LoVo (cell line): ENCODE results near the gene GLRA3.
"Not testable (repeated sequence)": the region's sequence is repeated elsewhere in the genome, so short reads cannot be mapped to it uniquely, and the experiment has no call there.

Source experiments
- DNase-seq: peaks from one replicate; pipeline ENCODE4 v3.0.0-alpha.2; 2016; ENCODE audit warnings: low spot score

GLRA3 gene

GRCh38 chr4:174828845-174829701 lies at the start of gene GLRA3:
GLRA3 (minus strand) TSS chr4:174829247; CDS start chr4:174828811, 436 bp downstream.
- DNase-seq, result no peak

DNA sequence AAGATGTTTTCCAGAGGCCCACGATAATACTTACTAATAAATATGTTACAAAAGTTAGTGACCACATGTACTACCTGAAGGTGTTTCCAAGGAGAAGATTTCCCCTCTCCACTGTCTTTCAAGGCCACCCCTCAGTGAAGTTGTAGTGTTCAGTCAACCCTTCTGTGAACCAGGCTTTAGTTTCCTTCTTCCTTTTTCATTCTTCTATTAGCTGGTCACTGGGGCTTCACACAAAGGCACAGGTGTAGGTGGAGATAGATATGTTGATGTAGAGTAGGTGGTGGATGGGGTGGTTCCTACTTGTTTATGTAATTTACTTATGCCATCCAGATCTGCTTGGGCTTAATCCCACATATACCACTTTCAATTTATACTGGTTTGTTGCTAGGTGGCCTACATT lies 45.9 kb upstream of the GLRA3 start:
- no peak for DNase-seq

DNA sequence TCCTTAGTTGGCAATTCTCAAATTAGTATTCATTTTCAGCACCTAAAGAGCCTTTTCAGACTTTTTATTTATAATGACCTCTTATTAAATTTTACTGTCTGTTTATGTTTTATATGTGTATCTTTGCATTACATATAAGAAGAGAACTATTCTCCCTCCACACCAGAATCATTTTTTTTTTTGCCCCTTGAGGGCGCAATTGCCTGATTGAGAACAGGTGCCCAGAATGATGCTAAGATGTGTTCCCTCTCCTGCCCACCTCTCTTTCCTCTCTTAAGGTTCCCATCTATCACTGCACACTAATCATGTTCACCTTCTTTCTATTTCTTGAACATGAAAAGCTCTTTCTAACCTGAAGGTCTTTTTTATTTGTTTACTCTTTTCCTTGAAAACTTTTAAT lies 44.9 kb upstream of the GLRA3 start:
- no peak for DNase-seq

DNA sequence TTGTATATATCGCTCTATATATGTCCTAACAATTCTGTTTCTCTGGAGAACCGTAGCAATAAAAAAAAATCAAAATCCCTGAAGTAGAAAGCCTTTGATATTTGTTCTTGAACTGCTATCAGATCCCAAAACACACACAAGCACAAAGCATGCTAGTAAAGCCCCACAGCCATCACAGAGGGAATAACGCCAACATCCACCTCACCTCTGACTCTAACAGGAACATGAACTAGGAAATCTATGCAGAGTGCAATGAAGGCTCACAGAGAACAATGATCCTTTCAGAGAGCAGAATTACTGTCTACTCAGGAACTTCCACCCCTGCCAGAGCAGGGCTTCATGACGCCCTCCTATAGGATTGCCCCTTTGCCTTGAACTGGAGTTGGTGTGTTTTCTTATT lies 44.1 kb upstream of the GLRA3 start:
- not testable (repeated sequence) for DNase-seq

GRCh38 chr4:174871407-174871806 lies 42.4 kb upstream of the GLRA3 start:
- DNase-seq, result no peak

- DNase-seq, result no peak
These were observed 41.3 kb upstream of the GLRA3 start for GRCh38 chr4:174870311-174870710.

DNA sequence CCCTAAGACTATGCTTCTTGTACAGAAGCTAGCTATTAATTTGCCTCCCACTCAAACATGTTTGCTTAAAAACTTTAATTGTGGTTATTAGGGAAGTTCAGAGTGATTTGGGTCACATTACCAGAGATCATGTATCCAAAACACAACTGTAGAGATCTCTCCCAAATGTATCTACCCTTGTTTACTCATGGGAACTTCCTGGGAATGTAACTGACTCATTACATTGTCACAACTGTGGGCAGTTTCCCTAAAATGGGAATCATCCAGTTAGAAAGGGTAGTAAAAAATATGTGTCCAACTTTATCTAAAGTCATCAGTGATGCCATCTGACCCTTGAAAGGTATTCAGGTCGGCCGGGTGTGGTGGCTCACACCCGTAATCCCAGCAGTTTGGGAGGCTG lies 40.3 kb upstream of the GLRA3 start:
- no peak for DNase-seq

- DNase-seq, result peak; percentile 43
These were observed 38.9 kb upstream of the GLRA3 start for GRCh38 chr4:174867903-174868302.

DNA sequence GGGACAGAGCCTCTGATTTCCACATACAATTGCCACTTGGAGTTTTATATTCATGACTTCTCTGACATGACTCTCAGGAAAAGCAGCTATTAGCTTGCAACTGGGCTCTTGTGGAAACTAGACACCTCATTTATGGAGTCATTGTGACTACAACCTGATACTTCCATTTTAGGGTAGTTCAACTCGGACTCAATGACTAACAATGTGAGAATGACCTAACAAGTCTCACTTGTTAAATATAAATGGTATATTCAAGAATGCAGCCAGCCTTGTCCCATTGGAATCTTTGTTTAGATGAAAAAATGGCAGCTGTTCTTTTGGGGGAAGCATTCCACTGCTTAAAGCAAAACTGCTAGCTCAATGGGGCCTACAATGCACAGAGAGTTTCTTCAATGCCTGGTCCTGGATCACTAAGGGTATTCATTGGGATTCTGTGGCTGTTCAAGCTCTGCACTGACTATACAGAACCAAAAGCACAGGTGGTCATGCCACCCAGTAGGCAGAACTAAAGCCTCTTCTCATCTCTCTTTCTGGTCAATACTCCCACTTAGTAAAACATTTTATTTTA lies 36.5 kb upstream of the GLRA3 start:
- no peak for DNase-seq

GRCh38 chr4:174864031-174864430 lies 35.0 kb upstream of the GLRA3 start:
- no peak for DNase-seq

DNA sequence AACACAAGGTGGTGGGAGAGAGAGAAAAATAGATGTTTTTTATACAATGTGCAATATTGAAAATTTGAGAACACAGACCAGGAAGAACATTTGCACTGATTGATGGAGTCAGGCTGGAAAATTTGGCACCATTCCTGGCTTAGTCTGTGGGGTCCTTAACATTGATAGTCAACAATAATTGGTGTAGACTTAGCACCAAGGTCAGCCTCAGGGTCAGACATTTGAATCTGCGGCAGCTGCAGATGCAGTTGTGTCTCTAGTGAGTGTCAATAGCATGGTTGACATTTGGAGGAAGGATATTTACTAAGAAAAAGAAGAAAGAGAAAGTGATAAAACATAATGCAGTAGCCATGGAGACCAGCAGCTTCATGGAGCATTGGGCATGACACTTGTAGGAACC lies 31.5 kb upstream of the GLRA3 start:
- no peak for DNase-seq

GRCh38 chr4:174859904-174860303 lies 30.9 kb upstream of the GLRA3 start:
- DNase-seq, result no peak

GRCh38 chr4:174856926-174857800 lies 28.1 kb upstream of the GLRA3 start:
- DNase-seq, result no peak

DNA sequence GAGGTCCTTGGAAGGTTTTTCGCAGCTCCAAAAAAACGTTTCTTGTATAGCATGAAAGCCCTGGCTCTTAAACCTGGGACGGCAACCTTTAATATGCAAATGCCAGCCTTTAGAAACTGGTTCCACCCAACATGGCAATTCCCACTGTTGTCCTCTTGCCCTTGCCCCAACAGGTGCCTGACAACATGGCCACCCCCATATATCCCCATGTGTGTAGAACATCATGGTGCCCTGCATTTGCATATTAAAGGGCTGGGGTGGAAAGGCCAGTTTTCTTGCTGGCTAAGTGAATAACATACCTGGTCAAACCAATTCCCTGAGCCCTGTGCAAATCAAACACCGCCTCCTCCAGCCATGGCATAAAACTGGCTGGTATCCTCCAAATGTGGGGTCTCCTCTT lies 26.0 kb upstream of the GLRA3 start:
- no peak for DNase-seq

DNA sequence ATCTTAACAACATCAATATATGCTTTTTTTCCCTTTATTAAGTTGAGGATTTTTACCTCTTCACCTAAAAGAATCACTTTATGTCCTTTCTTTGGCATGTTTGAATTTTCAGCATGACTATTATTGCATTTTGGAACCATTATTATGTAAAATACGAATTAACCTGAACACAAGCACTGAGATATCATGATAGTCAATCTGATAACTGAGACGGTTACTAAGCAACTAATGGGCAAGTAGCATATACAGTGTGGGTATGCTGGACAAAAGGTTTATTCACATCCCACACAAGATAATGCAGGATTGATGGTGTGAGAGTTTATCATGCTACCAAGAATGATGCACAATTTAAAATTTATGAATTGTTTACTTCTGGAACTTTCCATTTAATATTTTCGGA lies 24.6 kb upstream of the GLRA3 start:
- DNase-seq, result no peak

- DNase-seq, result no peak
These were observed 19.5 kb upstream of the GLRA3 start for GRCh38 chr4:174848596-174848995.

- no peak for DNase-seq
These were observed 18.9 kb upstream of the GLRA3 start for GRCh38 chr4:174847801-174848427.

GRCh38 chr4:174835536-174835935 lies 6.5 kb upstream of the GLRA3 start:
- DNase-seq, result no peak

GRCh38 chr4:174834477-174834876 lies 5.4 kb upstream of the GLRA3 start:
- no peak for DNase-seq

GRCh38 chr4:174826660-174827059 lies 2.4 kb downstream of the GLRA3 start:
- no peak for DNase-seq

DNA sequence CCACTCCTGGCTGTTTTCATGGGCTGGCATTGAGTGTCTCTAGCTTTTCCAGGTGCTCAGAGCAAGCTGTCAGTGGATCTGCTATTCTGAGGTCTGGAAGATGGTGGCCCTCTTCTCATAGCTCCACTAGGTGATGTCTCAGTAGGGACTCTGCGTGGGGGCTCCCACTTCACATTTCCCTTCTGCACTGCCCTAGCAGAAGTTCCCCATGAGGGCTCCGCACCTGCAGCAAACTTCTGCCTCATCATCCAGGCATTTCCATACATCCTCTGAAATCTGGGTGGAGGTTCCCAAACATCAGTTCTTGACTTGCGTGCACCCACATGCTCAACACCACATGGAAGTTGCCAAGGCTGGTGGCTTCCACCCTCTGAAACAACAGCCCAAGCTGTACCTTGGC lies 13.8 kb downstream of the GLRA3 start:
- DNase-seq, result no peak

- DNase-seq, result no peak
These were observed 15.8 kb downstream of the GLRA3 start for GRCh38 chr4:174813292-174813691.
